Immature natural killer cell (primary cell): ENCODE measurements around the gene CRISPLD2. TPM values are rescaled to one million over a fixed set of nuclear protein-coding genes. Genes with fewer than 3 reads are reported as not detected.

Experiments used
- DNase-seq, 3 donors: peaks; one replicate each; pipeline ENCODE4 v3.0.0; 2022; ENCODE audit warnings: mixed read lengths in 1 of 3
- H3K27ac Mint-ChIP-seq, 6 donors: one replicate each; pipeline ENCODE4 v1.8.0; 2020; ENCODE audit warnings: mixed read lengths in 6 of 6, mild to moderate bottlenecking in 5 of 6, inconsistent platforms in 4 of 6, moderate library complexity in 3 of 6
- H3K27me3 Mint-ChIP-seq, 3 donors: one replicate each; pipeline ENCODE4 v1.8.0; 2020 to 2021; ENCODE audit warnings: low read depth in 3 of 3, mild to moderate bottlenecking in 3 of 3, mixed read lengths in 3 of 3, moderate library complexity in 3 of 3, inconsistent platforms in 1 of 3
- H3K36me3 Mint-ChIP-seq, 3 donors: one replicate each; pipeline ENCODE4 v1.8.0; 2020; ENCODE audit warnings: mixed read lengths in 3 of 3, inconsistent platforms in 2 of 3, mild to moderate bottlenecking in 2 of 3
- H3K4me1 Mint-ChIP-seq, 2 donors: one replicate each; pipeline ENCODE4 v1.8.0; 2020; ENCODE audit warnings: inconsistent platforms in 2 of 2, mild to moderate bottlenecking in 2 of 2, mixed read lengths in 2 of 2, moderate library complexity in 1 of 2
- H3K4me3 Mint-ChIP-seq, 5 donors: one replicate each; pipeline ENCODE4 v1.8.0; 2020; ENCODE audit warnings: mild to moderate bottlenecking in 5 of 5, mixed read lengths in 5 of 5, inconsistent platforms in 3 of 5, moderate library complexity in 3 of 5
- H3K9me3 Mint-ChIP-seq, 6 donors: one replicate each; pipeline ENCODE4 v1.8.0; 2020; ENCODE audit warnings: mild to moderate bottlenecking in 6 of 6, mixed read lengths in 6 of 6, inconsistent platforms in 4 of 6, moderate library complexity in 3 of 6
- polyA plus RNA-seq, 3 donors: library from polyadenylated mRNA; unstranded; fragments of 300-500 nt; fragmentation: Illumina TruSeq; gene quantifications; one replicate each; pipeline ENCODE4 v1.2.3, GENCODE V29; 2021

CRISPLD2 gene
- polyA plus RNA-seq, 3 donors from 2014 or later, result 0.05 to 0.24 (median 0.09) TPM

GRCh38 chr16:84874553-84874952 lies 54.8 kb downstream of the CRISPLD2 start:
- H3K27ac Mint-ChIP-seq, result no peak overlapping the region
- H3K4me3 Mint-ChIP-seq, result no peak overlapping the region
- H3K36me3 Mint-ChIP-seq, result no peaks in the 10 kb centered on the region
- no peaks in the 10 kb centered on the region for H3K9me3 Mint-ChIP-seq
- H3K4me1 Mint-ChIP-seq, result no peaks in the 10 kb centered on the region
- H3K27me3 Mint-ChIP-seq, result peaks cover 0 to 4% (median 0%) of the 10 kb centered on the region in 3 donors
- DNase-seq, result no peak

- Mint-ChIP-seq H3K27ac (no peak overlapping the region), H3K4me1 (no peaks in the 10 kb centered on the region), H3K36me3 (no peaks in the 10 kb centered on the region), H3K9me3 (no peaks in the 10 kb centered on the region), H3K27me3 (peaks cover 0 to 4% (median 0%) of the 10 kb centered on the region in 3 donors), H3K4me3 (no peak overlapping the region)
- DNase-seq, result no peak
Measured at GRCh38 chr16:84874983-84875382, 55.2 kb downstream of the CRISPLD2 start.

DNA sequence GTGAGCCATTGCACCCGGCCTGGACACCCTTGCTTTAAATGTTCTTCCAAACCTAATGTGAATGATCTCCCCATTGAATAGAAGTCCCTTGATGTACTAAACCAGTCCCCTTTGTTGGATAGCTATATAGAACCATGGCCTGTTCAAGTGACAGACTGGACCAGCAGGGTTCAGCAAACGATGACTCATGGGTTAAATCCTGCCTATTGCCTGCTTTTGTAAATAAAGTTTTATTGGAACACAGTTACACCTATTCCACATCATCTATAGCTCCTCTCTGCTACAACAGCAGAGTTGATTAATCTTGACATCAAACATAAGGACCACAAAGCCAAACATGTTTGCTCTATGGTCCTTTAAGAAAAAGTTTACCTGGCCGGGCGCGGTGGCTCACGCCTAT lies 56.1 kb downstream of the CRISPLD2 start:
- Mint-ChIP-seq H3K36me3 (no peaks in the 10 kb centered on the region), H3K4me1 (no peaks in the 10 kb centered on the region), H3K27ac (no peak overlapping the region), H3K27me3 (peaks cover under 1 to 4% (median 2%) of the 10 kb centered on the region in 3 donors), H3K9me3 (no peaks in the 10 kb centered on the region), H3K4me3 (no peak overlapping the region)
- no peak for DNase-seq

DNA sequence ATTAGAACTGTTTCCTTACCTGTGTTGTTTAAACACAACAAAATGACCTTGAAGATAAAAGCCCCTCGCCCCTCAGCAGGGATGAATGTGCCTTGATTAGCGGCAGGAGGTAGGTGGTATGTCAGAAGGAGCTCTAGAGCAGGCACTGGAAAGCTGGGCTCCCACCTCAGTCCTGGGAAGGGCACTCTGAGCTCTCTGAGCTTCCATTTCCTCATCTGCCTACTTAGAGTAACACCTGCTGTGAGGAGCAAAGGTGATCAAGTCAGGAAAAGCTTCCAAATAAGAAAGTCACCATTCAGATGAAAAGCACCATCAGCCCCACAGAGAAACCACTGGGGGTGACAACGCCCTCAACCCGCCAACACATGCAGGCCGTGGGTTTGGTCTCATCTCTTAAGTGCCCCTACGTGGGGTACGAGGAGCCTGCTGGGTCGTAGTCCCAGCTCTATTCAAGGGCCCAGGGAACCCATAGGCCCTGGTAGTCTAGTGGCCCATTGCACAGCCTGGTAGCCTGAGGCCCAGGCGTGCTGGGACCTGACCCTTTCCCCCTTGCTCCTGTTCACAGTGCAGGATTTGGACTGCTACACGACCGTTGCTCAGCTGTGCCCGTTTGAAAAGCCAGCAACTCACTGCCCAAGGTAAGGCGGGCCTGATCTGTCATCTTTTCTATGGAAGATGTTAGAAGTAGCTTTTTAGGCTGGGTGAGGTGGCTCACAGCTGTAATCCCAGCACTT lies 57.3 kb downstream of the CRISPLD2 start:
- no peak overlapping the region for H3K27ac Mint-ChIP-seq
- H3K4me1 Mint-ChIP-seq, result no peaks in the 10 kb centered on the region
- H3K27me3 Mint-ChIP-seq, result peaks cover 3 to 6% (median 4%) of the 10 kb centered on the region in 3 donors
- H3K9me3 Mint-ChIP-seq, result no peaks in the 10 kb centered on the region
- no peak overlapping the region for H3K4me3 Mint-ChIP-seq
- no peak for DNase-seq
- H3K36me3 Mint-ChIP-seq, result no peaks in the 10 kb centered on the region

- no peaks in the 10 kb centered on the region for H3K9me3 Mint-ChIP-seq
- DNase-seq, result no peak
- peaks cover 3 to 6% (median 4%) of the 10 kb centered on the region in 3 donors for H3K27me3 Mint-ChIP-seq
- H3K4me3 Mint-ChIP-seq, result no peak overlapping the region
- no peaks in the 10 kb centered on the region for H3K36me3 Mint-ChIP-seq
- no peak overlapping the region for H3K27ac Mint-ChIP-seq
- no peaks in the 10 kb centered on the region for H3K4me1 Mint-ChIP-seq
Measured at GRCh38 chr16:84878770-84879169, 59.0 kb downstream of the CRISPLD2 start.

GRCh38 chr16:84879569-84880487 lies 60.0 kb downstream of the CRISPLD2 start:
- no peak for DNase-seq
- Mint-ChIP-seq H3K4me3 (no peak overlapping the region), H3K36me3 (no peaks in the 10 kb centered on the region), H3K27ac (no peak overlapping the region), H3K9me3 (no peaks in the 10 kb centered on the region), H3K4me1 (no peaks in the 10 kb centered on the region), H3K27me3 (peaks cover 2 to 6% (median 5%) of the 10 kb centered on the region in 3 donors)

DNA sequence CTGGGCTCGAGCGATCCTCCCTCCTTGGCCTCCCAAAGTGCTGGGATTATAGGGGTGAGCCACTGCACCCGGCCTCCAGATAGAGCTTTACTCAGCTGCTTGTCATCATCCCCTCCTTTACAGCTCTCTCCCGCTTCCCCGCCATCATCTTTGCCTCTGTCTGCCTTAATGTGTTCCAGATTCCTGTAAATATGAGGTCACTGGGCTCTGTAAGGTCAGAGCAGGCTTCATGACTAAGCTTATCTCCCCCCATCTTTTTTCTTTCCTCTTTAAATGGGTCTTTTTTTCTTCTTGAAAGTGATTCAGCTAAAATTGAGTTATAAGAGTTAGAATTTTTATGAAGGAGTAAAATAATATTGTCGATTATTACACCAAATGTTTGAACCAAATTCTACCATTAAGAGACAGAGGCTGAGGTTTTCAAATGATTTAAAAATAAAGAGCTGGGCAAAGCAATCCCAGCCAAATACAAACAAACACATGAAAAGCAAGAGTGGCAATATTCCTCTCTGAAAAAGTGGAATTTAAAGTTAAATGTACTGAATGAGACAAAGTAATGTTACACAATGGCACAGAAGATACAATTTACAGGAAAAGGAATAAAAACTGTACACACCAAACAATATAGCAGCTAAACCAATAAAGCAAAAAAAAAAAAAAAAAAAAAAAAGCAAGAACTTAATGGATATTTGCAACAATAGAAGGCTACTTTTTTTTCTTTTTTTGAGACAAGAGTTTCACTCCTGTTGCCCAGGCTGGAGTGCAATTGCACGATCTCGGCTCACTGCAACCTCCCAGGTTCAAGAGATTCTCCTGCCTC lies 62.1 kb downstream of the CRISPLD2 start:
- no peak overlapping the region for H3K4me3 Mint-ChIP-seq
- no peaks in the 10 kb centered on the region for H3K9me3 Mint-ChIP-seq
- no peaks in the 10 kb centered on the region for H3K4me1 Mint-ChIP-seq
- no peak overlapping the region for H3K27ac Mint-ChIP-seq
- H3K36me3 Mint-ChIP-seq, result no peaks in the 10 kb centered on the region
- H3K27me3 Mint-ChIP-seq, result peaks cover 4 to 14% (median 9%) of the 10 kb centered on the region in 3 donors
- DNase-seq, result no peak

GRCh38 chr16:84883301-84883700 lies 63.5 kb downstream of the CRISPLD2 start:
- Mint-ChIP-seq H3K27me3 (peaks cover 4 to 14% (median 10%) of the 10 kb centered on the region in 3 donors), H3K27ac (no peak overlapping the region), H3K36me3 (no peaks in the 10 kb centered on the region), H3K4me1 (no peaks in the 10 kb centered on the region), H3K9me3 (no peaks in the 10 kb centered on the region), H3K4me3 (no peak overlapping the region)
- no peak for DNase-seq

GRCh38 chr16:84884246-84884595 lies 64.4 kb downstream of the CRISPLD2 start:
- Mint-ChIP-seq H3K4me1 (no peaks in the 10 kb centered on the region), H3K27ac (no peak overlapping the region), H3K27me3 (peaks cover 2 to 14% (median 10%) of the 10 kb centered on the region in 3 donors), H3K4me3 (no peak overlapping the region), H3K36me3 (no peaks in the 10 kb centered on the region), H3K9me3 (no peaks in the 10 kb centered on the region)
- no peak for DNase-seq

GRCh38 chr16:84884596-84885341 lies 65.0 kb downstream of the CRISPLD2 start:
- no peak overlapping the region for H3K27ac Mint-ChIP-seq
- no peak overlapping the region for H3K4me3 Mint-ChIP-seq
- no peaks in the 10 kb centered on the region for H3K36me3 Mint-ChIP-seq
- no peak for DNase-seq
- peaks cover 2 to 14% (median 10%) of the 10 kb centered on the region in 3 donors for H3K27me3 Mint-ChIP-seq
- H3K9me3 Mint-ChIP-seq, result no peaks in the 10 kb centered on the region
- no peaks in the 10 kb centered on the region for H3K4me1 Mint-ChIP-seq

DNA sequence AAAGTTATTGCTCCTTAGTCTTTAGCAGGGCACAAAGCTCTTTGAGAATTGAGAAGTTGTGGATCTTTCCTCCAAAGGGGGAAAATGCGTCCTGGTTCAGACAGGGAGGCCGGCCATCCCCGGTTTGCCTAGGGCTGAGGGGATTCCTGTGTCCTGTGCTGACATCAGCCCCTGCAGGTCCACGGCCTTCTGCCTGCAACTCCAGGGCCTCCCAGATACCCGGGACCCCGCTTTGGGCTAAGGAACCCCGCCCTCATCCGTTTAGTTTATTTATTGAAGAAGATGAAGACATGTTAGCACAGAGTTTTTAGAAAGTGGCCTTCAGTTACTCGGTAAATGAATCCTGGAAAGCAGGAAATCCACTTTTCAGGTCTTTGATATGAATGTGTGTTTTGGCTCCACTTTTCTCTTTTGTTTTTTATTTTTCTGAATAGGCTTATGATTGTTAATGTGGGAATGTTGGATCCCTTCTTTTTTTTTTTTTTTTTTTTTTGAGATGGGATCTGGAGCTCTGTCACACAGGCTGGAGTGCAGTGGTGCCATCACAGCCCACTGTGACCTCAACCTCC lies 65.6 kb downstream of the CRISPLD2 start:
- no peak for DNase-seq
- Mint-ChIP-seq H3K4me3 (no peak overlapping the region), H3K4me1 (no peaks in the 10 kb centered on the region), H3K9me3 (no peaks in the 10 kb centered on the region), H3K27me3 (peaks cover 2 to 14% (median 10%) of the 10 kb centered on the region in 3 donors), H3K27ac (no peak overlapping the region), H3K36me3 (no peaks in the 10 kb centered on the region)

DNA sequence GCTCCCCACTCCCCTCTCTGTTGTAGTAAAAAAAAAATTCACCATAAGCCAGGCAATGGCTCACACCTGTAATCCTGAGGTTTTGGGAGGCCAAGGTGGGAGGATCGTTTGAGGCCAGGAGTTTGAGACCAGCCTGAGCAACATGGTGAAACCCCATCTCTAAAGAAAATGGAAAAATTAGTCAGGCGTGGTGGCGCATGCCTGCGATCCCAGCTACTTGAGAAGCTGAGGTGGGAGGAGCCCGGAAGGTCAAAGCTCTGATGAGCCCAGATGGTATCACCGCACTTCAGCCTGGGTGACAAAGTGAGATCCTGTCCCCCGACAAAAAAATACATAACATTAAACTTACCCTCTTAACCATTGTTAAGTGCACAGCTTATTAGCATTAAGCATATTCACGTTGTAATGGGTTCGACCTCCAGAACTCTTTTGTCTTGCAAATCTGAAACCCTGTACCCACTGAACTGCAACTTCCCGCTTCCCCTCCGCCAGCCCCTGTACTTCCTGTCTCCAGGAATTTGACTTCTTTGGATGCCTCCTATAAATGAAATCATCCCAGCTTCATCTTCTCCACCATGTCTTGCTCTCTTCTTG lies 66.8 kb downstream of the CRISPLD2 start:
- Mint-ChIP-seq H3K4me1 (no peaks in the 10 kb centered on the region), H3K27me3 (peaks cover 2 to 11% (median 6%) of the 10 kb centered on the region in 3 donors), H3K36me3 (no peaks in the 10 kb centered on the region), H3K4me3 (no peak overlapping the region), H3K27ac (no peak overlapping the region), H3K9me3 (no peaks in the 10 kb centered on the region)
- DNase-seq, result no peak

GRCh38 chr16:84887207-84887606 lies 67.4 kb downstream of the CRISPLD2 start:
- Mint-ChIP-seq H3K4me3 (no peak overlapping the region), H3K36me3 (no peaks in the 10 kb centered on the region), H3K4me1 (no peaks in the 10 kb centered on the region), H3K27ac (no peak overlapping the region), H3K27me3 (peaks cover 4 to 11% (median 4%) of the 10 kb centered on the region in 3 donors), H3K9me3 (no peaks in the 10 kb centered on the region)
- no peak for DNase-seq
